GM21447 (cell line): ENCODE results near the gene ZNF91.
"Not testable (repeated sequence)": the region's sequence is repeated elsewhere in the genome, so short reads cannot be mapped to it uniquely, and the experiment has no call there.

Source experiments
- ATAC-seq: cut with Tn5 transposase; IDR thresholded peaks from one replicate; pipeline ENCODE4 v1.9.1; 2021; ENCODE audit not compliant: unreplicated experiment

ZNF91 gene

DNA sequence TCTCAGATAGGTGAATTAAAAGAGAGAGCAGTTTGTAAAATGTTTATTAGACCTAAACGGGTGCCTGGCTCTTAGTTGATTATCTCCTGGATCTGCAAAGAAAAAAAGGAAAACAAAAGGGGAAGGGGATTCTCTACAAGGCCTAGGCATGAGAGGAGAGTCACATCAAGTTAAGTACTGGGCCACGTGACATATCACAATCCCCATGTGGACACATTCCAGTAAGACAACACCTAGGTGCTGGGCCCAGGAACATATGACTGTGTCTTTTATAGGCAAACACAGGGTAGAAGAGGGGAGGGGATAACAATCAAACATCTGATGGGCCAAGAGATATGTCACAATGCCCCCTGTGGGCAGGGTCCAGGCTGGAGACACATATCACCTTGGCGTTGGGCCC, 4.2 kb upstream of the ZNF91 start:
- ATAC-seq: no peak

DNA sequence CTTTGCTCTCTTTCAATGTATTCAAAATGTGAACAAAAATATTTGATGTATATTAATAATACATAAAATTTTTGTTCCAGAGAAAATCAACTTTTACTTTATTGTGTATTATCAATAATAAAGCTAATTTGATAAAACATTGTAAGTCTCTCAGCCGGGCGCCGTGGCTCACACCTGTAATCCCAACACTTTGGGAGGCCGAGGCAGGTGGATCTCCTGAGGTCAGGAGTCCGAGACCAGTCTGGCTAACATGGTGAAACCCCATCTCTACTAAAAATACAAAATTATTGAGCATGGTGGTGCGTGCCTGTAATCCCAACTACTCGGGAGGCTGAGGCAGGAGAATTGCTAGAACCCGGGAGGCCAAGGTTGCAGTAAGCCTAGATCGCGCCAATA, 449 bp upstream of the ZNF91 start:
- not testable (repeated sequence) for ATAC-seq

DNA sequence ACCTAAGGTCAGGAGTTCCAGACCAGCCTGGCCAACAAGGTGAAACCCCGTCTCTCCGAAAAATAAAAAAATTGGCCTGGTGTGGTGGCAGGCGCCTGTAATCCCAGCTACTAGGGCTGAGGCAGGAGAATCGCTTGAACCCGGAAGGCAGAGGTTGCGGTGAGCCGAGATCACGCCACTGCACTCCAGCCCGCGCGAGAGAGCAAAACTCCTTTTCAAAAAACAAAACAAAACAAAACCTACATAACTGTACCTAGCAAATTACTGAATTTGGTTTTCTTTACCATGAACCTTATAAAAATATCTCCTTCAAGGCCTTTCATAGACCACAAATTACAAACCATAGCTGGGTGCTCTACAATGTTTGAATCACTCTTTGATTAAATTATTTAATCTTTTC, 760 bp downstream of the ZNF91 start:
- ATAC-seq: no peak

DNA sequence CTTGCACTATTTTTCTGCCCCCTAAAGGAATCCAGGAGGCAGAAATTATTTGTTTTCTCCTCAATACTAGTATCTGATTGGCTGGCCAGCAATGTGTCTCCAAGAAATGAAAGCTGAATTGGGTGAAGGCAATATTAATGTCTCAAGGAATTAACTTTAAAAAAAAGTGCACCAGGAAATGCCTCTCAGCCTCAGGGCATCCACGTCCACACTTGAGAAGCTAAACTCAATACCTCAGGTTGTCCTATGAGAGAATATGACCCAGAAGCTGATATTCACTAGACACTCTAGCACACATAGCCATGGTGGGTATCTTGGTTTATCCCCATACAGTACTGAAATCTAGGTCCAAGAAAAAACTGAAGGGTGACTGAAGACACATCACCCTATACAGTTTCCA, 2.1 kb downstream of the ZNF91 start:
- no peak for ATAC-seq

DNA sequence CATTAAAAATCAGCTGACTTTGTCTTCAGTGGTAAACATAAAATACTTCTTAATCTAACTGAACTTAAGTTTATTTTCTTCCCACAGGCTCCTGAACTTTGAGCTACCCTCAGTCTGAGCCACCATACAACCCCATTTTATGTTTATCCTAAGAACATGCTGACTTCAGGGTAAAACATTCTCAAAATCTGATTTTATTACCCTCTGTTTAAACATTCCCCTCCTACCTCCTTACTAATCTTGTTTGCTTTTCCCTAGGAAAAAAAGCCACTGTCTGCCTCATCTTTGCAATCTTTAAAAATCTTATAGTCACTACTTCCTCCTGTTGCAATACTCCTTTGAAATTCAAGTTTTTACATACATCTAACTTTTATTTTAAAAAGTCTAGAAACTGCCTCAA, 4.0 kb downstream of the ZNF91 start:
- ATAC-seq: no peak

DNA sequence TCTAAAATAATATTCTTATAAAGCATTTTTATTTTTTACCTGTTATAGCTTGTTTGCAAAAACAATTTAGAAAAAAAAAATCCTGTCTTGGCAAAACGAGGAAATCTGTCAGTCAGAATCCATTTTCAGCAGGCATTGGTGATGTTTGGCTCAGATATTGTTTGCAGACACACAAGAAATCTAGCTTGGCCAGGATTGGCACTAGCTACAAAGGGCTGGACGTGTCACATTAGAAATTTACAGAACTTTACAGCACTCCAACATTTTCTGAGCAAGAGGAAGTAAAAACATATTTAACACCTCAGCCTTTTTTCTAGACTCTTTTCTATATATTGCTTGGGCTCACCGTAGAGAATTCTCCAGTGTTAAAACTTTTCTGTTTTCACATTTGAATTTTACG, 9.9 kb downstream of the ZNF91 start:
- no peak for ATAC-seq

DNA sequence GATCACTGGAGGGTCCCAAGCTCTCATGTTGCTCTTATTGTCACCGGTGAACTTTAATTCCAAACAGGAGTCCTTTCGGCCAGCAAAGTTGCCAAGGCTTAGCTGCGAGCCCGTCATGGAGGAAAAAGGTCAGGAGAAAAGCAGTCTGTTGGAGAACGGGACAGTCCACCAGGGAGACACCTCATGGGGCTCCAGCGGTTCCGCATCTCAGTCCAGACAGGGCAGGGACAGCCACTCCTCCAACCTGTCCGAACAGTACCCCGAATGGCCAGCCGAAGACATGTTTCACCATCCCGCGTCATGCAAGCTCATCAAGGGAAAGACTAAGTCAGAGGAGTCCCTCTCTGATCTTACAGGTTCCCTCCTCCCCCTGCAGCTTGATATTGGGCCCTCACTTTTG, 10.4 kb downstream of the ZNF91 start:
- no peak for ATAC-seq

GRCh38 chr19:23384166-23384565, 11.1 kb downstream of the ZNF91 start:
- no peak for ATAC-seq

DNA sequence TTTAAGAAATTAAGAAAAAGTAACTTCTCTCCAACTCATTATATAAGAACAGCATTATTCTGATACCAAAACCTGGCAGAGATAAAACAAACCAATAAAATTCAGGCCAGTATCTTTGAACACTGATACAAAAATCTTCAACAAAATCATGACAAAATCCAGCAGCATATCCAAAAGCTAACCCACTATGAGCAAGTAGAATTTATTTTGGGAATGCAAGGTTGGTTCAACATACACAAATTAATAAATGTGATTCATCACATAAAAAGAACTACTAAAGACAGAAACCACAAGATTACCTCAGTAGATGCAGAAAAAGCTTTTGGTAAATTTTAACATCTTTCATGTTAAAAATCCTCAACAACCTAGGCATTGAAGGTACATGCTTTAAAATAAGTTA, 12.3 kb downstream of the ZNF91 start:
- no peak for ATAC-seq

- no peak for ATAC-seq
Observed at GRCh38 chr19:23381114-23381513, 14.2 kb downstream of the ZNF91 start.

GRCh38 chr19:23379671-23380070, 15.6 kb downstream of the ZNF91 start:
- not testable (repeated sequence) for ATAC-seq

DNA sequence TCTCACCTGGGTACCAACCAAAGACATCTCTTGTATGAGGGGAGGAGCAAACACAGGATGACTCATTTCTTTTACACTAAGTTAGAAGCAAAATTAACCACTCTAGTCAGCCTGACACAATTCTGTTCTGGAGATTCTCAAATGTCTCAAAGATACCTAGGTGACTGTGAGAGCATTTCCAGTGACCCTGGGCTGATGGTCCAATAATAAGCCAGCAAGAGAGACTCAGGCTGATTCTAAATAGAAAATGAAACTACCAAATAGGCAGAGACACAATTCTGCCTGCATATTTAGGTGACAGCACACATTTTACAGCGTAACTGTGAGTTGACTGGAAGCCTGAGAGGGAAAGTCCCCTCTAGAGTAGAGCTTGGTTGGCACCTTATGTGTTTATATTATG, 16.3 kb downstream of the ZNF91 start:
- no peak for ATAC-seq

DNA sequence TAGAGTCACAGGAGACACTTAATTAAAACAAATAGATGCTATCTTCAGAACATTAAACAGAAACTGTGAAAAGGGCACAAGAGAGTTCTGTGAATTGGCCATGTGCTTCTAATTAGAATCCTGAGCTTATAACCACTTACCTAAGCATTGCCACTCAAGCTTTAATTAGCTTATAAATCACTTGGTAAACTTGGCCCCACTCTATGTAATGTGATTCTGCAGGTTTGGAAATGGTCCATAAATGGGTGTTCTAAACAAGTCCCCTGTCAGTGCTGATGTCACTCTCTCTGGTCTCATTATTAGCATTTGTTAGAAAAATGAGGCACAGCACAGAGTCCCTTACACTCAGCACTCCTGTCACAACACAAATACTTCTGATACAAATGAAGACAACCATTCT, 18.0 kb downstream of the ZNF91 start:
- ATAC-seq: no peak

DNA sequence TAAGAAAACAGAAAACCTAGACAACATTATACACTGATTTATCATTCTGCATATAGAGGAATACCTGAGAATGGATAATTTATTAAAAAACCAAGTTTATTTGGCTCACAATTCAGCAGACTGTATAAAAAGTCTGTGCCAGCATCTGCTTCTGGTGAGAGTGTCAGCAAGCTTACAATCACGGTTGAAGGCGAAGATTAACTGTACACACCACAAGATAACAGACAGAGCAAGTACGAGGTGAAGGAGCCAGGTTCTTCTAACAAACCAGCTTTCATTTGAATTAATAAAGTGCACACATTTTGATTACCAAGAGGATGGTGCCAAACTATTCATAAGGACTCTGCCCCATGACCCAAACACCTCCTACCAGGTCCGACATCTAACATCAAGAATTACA, 28.8 kb downstream of the ZNF91 start:
- no peak for ATAC-seq

DNA sequence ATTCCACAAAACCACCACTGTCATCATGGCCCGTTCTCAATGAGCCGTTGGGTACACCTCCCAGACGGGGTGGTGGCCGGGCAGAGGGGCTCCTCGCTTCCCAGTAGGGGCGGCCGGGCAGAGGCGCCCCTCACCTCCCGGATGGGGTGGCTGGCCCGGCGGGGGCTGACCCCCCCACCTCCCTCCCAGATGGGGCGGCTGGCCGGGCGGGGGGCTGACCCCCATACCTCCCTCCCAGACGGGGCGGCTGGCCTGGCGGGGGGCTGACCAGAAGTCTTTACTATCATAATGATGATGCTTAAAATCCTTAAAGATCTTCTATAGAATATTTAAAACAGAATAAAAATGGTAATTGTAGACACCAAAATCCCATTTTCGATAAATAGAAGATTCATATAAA, 29.2 kb downstream of the ZNF91 start:
- ATAC-seq: not testable (repeated sequence)

- no peak for ATAC-seq
Observed at GRCh38 chr19:23365222-23365621, 30.0 kb downstream of the ZNF91 start.

DNA sequence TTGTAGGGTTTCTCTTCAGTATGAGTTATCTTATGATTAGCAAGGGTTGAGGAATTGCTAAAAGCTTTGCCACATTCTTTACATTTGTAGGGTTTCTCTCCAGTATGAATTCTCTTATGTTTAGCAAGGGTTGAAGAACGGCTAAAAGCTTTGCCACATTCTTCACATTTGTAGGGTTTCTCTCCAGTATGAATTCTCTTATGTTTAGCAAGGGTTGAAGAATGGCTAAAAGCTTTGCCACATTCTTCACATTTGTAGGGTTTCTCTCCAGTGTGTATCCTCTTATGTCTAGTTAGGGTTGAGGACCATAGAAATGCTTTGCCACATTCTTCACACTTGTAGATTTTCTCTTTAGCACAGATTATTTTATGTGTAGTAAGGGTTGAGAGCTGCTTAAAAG, 33.4 kb downstream of the ZNF91 start:
- not testable (repeated sequence) for ATAC-seq

DNA sequence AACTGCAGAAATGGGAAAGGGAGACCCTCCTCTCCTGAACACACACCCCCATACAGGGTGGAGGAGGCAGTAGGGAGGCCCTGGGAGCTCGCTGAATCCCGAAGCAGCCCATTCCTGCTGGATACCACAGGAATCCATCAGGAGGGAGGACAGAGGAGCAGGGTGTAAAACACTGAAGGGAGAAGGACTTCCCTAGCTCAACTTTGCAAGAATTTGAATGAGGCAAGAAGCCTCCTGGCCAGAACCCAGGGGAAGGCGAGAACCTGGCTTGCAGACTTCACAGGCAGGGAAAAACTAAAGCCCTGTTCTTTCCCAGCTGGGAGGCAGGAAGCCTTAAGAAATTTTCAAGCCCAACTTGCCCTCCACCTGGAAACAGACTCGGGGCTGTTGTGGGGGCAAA, 43.5 kb downstream of the ZNF91 start:
- no peak for ATAC-seq

- ATAC-seq: no peak
Observed at GRCh38 chr19:23346696-23347095, 48.6 kb downstream of the ZNF91 start.

DNA sequence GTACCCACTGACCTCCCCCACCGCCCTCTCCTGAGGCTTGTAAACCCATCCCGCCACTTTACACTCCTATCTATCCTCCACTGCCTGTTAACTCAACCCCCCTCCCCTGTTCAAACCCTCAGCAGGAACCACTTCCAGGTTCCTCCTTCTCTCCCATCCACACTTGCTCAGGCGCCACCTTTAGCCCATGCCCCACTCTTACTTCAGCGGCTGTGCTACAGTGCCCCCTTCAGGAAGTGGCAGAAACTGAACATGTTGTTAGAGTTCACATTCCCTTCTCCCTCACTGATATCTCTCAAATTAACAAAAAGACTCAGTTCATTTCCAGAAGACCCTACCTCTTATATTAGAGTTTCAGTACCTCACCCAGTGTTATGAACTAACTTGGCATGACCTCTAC, 49.4 kb downstream of the ZNF91 start:
- no peak for ATAC-seq

DNA sequence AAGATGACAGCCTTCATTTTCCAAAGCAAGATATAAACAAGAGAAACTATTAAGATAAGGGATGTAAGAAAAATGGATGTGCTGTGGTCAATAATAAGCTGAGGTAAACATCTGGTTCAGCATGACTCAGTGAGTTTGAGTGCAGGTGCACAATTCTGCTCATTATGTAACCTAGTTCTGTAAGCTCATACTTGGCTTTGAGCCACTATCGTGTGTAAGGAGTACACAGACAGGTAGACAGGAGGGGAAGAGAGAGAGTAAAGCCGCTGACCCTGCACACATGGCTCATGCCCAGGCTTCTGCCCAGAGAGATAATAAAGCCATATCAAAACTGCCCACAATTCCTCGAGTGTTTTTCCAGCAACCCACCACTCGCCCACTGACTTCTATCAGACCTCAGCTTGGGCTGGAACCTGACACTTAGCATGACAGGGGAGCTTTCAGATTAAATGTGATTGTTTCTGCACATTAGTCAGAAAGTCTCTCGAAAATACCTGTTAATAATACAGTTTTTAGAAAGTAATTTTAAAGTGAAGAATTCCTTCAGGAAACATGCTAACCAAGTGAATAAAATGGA, 51.7 kb downstream of the ZNF91 start:
- ATAC-seq: no peak

- ATAC-seq: no peak
Observed at GRCh38 chr19:23328211-23328610, 67.1 kb downstream of the ZNF91 start.

DNA sequence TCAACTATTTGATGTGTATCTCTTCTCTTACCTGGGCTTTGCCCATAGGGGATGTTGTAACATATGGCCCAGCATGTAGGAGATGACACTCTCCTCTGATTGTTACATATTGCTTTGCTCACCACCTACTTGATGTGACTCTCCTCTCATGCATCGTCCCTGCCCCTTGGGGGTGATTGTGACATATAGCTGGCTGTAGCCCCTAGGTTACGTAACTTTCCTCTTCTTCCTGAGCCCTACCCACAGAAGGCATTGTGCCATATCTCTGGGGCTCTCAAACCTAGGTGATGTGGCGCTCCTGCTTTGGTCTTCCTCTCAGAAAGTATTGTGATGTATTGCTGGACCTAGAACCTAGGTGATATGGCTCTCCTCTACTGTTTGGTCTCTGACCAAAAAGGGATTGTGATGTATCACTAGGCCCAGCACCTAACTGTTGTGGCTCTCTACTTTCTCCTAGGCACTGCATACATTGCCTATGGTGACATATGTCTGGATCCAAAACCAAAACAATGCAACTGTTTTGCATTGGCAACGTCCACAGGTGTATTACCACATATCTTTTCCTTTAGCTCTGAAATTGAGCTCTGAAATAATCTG, 73.2 kb downstream of the ZNF91 start:
- ATAC-seq: no peak
